PC-9 (cell line): ENCODE results near the gene NPHP4. TPM values are rescaled to one million over a fixed set of nuclear protein-coding genes. Genes with fewer than 3 reads are reported as not detected.

Experiments
- BruUV-seq: library from RNA; stranded (reverse); fragments of 400-500 nt; replicated peaks from 2 replicates; lab custom pipeline; 2021; lab: Mats Ljungman, UMichigan
- CTCF ChIA-PET: fragments of 300-600 bp; sonication (Branson Sonifier 250); formaldehyde crosslinking; loops from one replicate; lab custom pipeline; 2022; ENCODE audit warnings: antibody characterized with exemption; lab: Charles Lee
- POLR2A ChIA-PET: fragments of 300-600 bp; sonication (Branson Sonifier 250); formaldehyde crosslinking; loops from one replicate; lab custom pipeline; 2022; ENCODE audit warnings: antibody characterized with exemption; ENCODE audit not compliant: unreplicated experiment; lab: Charles Lee
- DNase-seq, 2 experiments: peaks; one replicate each; pipeline versions ENCODE4 v3.0.0 to v3.0.0-alpha.2; 2015 to 2022; ENCODE audit warnings: mixed read lengths in 1 of 2
- H2AFZ ChIP-seq: fragments of 200-600 bp; sonication (generic); 2 replicates; pipeline ENCODE4 v1.8.1; 2017; ENCODE audit warnings: antibody characterized with exemption
- H3F3A ChIP-seq: fragments of 200-600 bp; sonication (generic); 2 replicates; pipeline ENCODE4 v1.8.1; 2017; ENCODE audit warnings: antibody characterized with exemption, mild to moderate bottlenecking, low read depth; ENCODE audit not compliant: insufficient read depth
- H3K27ac ChIP-seq: fragments of 200-600 bp; sonication (generic); 2 replicates; pipeline ENCODE4 v1.6.1; 2016; ENCODE audit warnings: mixed run types
- H3K27me3 ChIP-seq: fragments of 200-600 bp; sonication (generic); 2 replicates; pipeline ENCODE4 v1.6.1; 2016; ENCODE audit warnings: low read depth, mixed run types; ENCODE audit not compliant: insufficient read depth
- H3K36me3 ChIP-seq: fragments of 200-600 bp; sonication (generic); 2 replicates; pipeline ENCODE4 v1.6.1; 2016; ENCODE audit warnings: low read depth, mixed run types
- H3K4me1 ChIP-seq: fragments of 200-600 bp; sonication (generic); replicated peaks from 2 replicates; pipeline ENCODE4 v1.6.1; 2016; ENCODE audit warnings: mixed run types; ENCODE audit not compliant: insufficient read depth
- H3K4me2 ChIP-seq: fragments of 200-600 bp; sonication (generic); 2 replicates; pipeline ENCODE4 v1.6.1; 2017; ENCODE audit warnings: mixed run types
- H3K4me3 ChIP-seq: fragments of 200-600 bp; sonication (generic); 2 replicates; pipeline ENCODE4 v1.6.1; 2016; ENCODE audit warnings: mixed run types
- H3K79me2 ChIP-seq: fragments of 200-600 bp; sonication (generic); 2 replicates; pipeline ENCODE4 v1.6.1; 2017; ENCODE audit warnings: low read depth, mixed run types
- H3K9me2 ChIP-seq: fragments of 200-600 bp; sonication (generic); 2 replicates; pipeline ENCODE4 v1.8.1; 2017; ENCODE audit warnings: mild to moderate bottlenecking; ENCODE audit not compliant: insufficient read depth
- H3K9me3 ChIP-seq: fragments of 200-600 bp; sonication (generic); 2 replicates; pipeline ENCODE4 v1.8.1; 2016; ENCODE audit warnings: low read depth; ENCODE audit not compliant: insufficient read depth
- H4K20me1 ChIP-seq: fragments of 200-600 bp; sonication (generic); 2 replicates; pipeline ENCODE4 v1.8.1; 2017; ENCODE audit not compliant: insufficient read depth
- CTCF ChIP-seq: fragments of 200-600 bp; sonication (generic); conservative IDR thresholded peaks from 2 replicates; pipeline ENCODE4 v1.6.1; 2017; ENCODE audit warnings: mixed run types, antibody characterized with exemption, mild to moderate bottlenecking, moderate library complexity
- EZH2 ChIP-seq: fragments of 200-600 bp; sonication (generic); IDR thresholded peaks from 2 replicates; pipeline ENCODE4 v1.8.0; 2017; ENCODE audit warnings: antibody characterized with exemption, low read depth
- intact Hi-C: fragments of 100-400 bp; cut with micrococcal nuclease; formaldehyde crosslinking; loops from one replicate; pipeline ENCODE4 v1.10.0; 2022; ENCODE audit not compliant: unreplicated experiment
- total RNA-seq: library from RNA; stranded (reverse); gene quantifications from 2 replicates; pipeline ENCODE4 v1.2.3, GENCODE V29; 2021

The NPHP4 gene
- total RNA-seq, 1 experiment from 2014 or later, result 17.9 TPM

- no peak for DNase-seq
- ChIA-PET CTCF (no interaction called here), POLR2A (no interaction called here)
- no peak overlapping the region for H3K27ac ChIP-seq
- no peak overlapping the region for H3K4me2 ChIP-seq
- H3K36me3 ChIP-seq, result no peaks in the 10 kb centered on the region
- TF ChIP-seq CTCF (no peak), EZH2 (no peak)
- no peaks in the 10 kb centered on the region for H3F3A ChIP-seq
- H3K4me1 ChIP-seq, result no peaks in the 10 kb centered on the region
- H3K27me3 ChIP-seq, result no peaks in the 10 kb centered on the region
- no peaks in the 10 kb centered on the region; the same call in 1 of the 2 replicates for H4K20me1 ChIP-seq
- no peaks in the 10 kb centered on the region for H3K9me2 ChIP-seq
- H3K79me2 ChIP-seq, result no peaks in the 10 kb centered on the region
- no peak overlapping the region for H3K4me3 ChIP-seq
- BruUV-seq, result no TSS peak
- no peak overlapping the region for H2AFZ ChIP-seq
- no peaks in the 10 kb centered on the region for H3K9me3 ChIP-seq
- intact Hi-C loops, result no loop called here
These were observed 12.5 kb downstream of the NPHP4 start for GRCh38 chr1:5979536-5980313.

- H3K4me1 ChIP-seq, result no peaks in the 10 kb centered on the region
- no peaks in the 10 kb centered on the region for H3K36me3 ChIP-seq
- TF ChIP-seq EZH2 (no peak), CTCF (no peak)
- no peak overlapping the region for H3K4me2 ChIP-seq
- H3F3A ChIP-seq, result no peaks in the 10 kb centered on the region
- ChIA-PET POLR2A (no interaction called here), CTCF (no interaction called here)
- no peaks in the 10 kb centered on the region for H3K27me3 ChIP-seq
- H4K20me1 ChIP-seq, result no peaks in the 10 kb centered on the region; the same call in 1 of the 2 replicates
- no peaks in the 10 kb centered on the region for H3K9me2 ChIP-seq
- H3K79me2 ChIP-seq, result no peaks in the 10 kb centered on the region
- H3K27ac ChIP-seq, result no peak overlapping the region
- BruUV-seq, result no TSS peak
- H3K9me3 ChIP-seq, result no peaks in the 10 kb centered on the region
- DNase-seq, result no peak
- H3K4me3 ChIP-seq, result no peak overlapping the region
- intact Hi-C loops, result no loop called here
- H2AFZ ChIP-seq, result no peak overlapping the region
These were observed 13.8 kb downstream of the NPHP4 start for GRCh38 chr1:5978452-5978851.

GRCh38 chr1:5977494-5978444 lies 14.5 kb downstream of the NPHP4 start:
- intact Hi-C loops, result no loop called here
- no TSS peak for BruUV-seq
- CTCF ChIA-PET, result no interaction called here

More at GRCh38 chr1:5977494-5978444, 14.5 kb downstream of the NPHP4 start:
- Histone ChIP-seq H3F3A (no peaks in the 10 kb centered on the region), H3K4me3 (no peak overlapping the region), H4K20me1 (no peaks in the 10 kb centered on the region; the same call in 1 of the 2 replicates), H3K9me3 (no peaks in the 10 kb centered on the region), H3K27me3 (no peaks in the 10 kb centered on the region), H3K36me3 (no peaks in the 10 kb centered on the region), H3K4me2 (no peak overlapping the region), H2AFZ (no peak overlapping the region), H3K4me1 (no peaks in the 10 kb centered on the region), H3K9me2 (no peaks in the 10 kb centered on the region), H3K27ac (no peak overlapping the region), H3K79me2 (no peaks in the 10 kb centered on the region)
- DNase-seq, result no peak
- POLR2A ChIA-PET, result no interaction called here
- no peak for TF ChIP-seq CTCF
- TF ChIP-seq EZH2, result no peak
